Neural cell (in vitro differentiated cells): ENCODE results near the gene STK38L. TPM values are rescaled to one million over a fixed set of nuclear protein-coding genes. Genes with fewer than 3 reads are reported as not detected.

Experiments
- H2AFZ ChIP-seq: fragments of 200-600, 300-800 bp; sonication (generic), shearing (Covaris generic); 2 replicates; pipeline ENCODE4 v1.6.0; 2014; ENCODE audit warnings: low read depth, mild to moderate bottlenecking, antibody characterized with exemption, low read length, moderate library complexity
- H3F3A ChIP-seq: fragments of 200-600 bp; shearing (Covaris generic); 2 replicates; pipeline ENCODE4 v1.6.1; 2016; ENCODE audit warnings: mild to moderate bottlenecking, moderate library complexity, mixed read lengths, antibody characterized with exemption, low read length; ENCODE audit not compliant: insufficient read depth, poor library complexity, severe bottlenecking
- H3K27ac ChIP-seq: fragments of 200-600, 300-800 bp; sonication (generic), shearing (Covaris generic); 2 replicates; pipeline ENCODE4 v1.5.1; 2014; ENCODE audit warnings: mild to moderate bottlenecking, low read length, moderate library complexity
- H3K27me3 ChIP-seq: fragments of 300-800, 200-600 bp; sonication (generic), shearing (Covaris generic); 2 replicates; pipeline ENCODE4 v1.6.0; 2014; ENCODE audit warnings: mild to moderate bottlenecking, low read depth, low read length, moderate library complexity; ENCODE audit not compliant: insufficient read depth
- H3K36me3 ChIP-seq: fragments of 300-800, 200-600 bp; sonication (generic), shearing (Covaris generic); 2 replicates; pipeline ENCODE4 v1.5.1; 2014; ENCODE audit warnings: mild to moderate bottlenecking, antibody characterized with exemption, low read length, moderate library complexity; ENCODE audit not compliant: insufficient read depth
- H3K4me2 ChIP-seq: fragments of 300-800, 200-600 bp; sonication (generic), shearing (Covaris generic); 2 replicates; pipeline ENCODE4 v1.6.0; 2014; ENCODE audit warnings: mild to moderate bottlenecking, low read length
- H3K4me3 ChIP-seq: fragments of 300-800, 200-600 bp; sonication (generic), shearing (Covaris generic); 2 replicates; pipeline ENCODE4 v1.5.1; 2014; ENCODE audit warnings: mild to moderate bottlenecking, low read length, moderate library complexity
- H3K79me2 ChIP-seq: fragments of 200-600 bp; shearing (Covaris generic); replicated peaks from 2 replicates; pipeline ENCODE4 v1.6.0; 2014; ENCODE audit warnings: mild to moderate bottlenecking, low read length, moderate library complexity; ENCODE audit not compliant: insufficient read depth
- H3K9ac ChIP-seq: fragments of 300-800, 200-600 bp; sonication (generic), shearing (Covaris generic); 2 replicates; pipeline ENCODE4 v1.6.1; 2016; ENCODE audit warnings: mild to moderate bottlenecking, low read length, mixed read lengths
- H3K9me2 ChIP-seq: fragments of 200-600 bp; shearing (Covaris generic); 2 replicates; pipeline ENCODE4 v1.6.1; 2016; ENCODE audit warnings: mild to moderate bottlenecking, low read length, mixed read lengths; ENCODE audit not compliant: insufficient read depth
- H3K9me3 ChIP-seq: fragments of 200-600, 300-800 bp; sonication (generic), shearing (Covaris generic); 2 replicates; pipeline ENCODE4 v1.6.1; 2016; ENCODE audit warnings: mild to moderate bottlenecking, mixed run types, low read length, moderate library complexity, mixed read lengths
- H4K20me1 ChIP-seq: fragments of 200-600 bp; shearing (Covaris generic); 2 replicates; pipeline ENCODE4 v1.6.1; 2016; ENCODE audit warnings: mild to moderate bottlenecking, mixed run types; ENCODE audit not compliant: insufficient read depth
- CTCF ChIP-seq: fragments of 450-650 bp; IDR thresholded peaks from 2 replicates; pipeline ENCODE4 v1.5.1; 2014; ENCODE audit warnings: antibody characterized with exemption, mild to moderate bottlenecking, moderate library complexity; ENCODE audit not compliant: poor library complexity, severe bottlenecking
- EP300 ChIP-seq: fragments of 450-650 bp; conservative IDR thresholded peaks from 2 replicates; pipeline ENCODE4 v1.6.1; 2014; ENCODE audit warnings: antibody characterized with exemption, mild to moderate bottlenecking, moderate library complexity; ENCODE audit not compliant: poor library complexity, severe bottlenecking
- EZH2 ChIP-seq: fragments of 200-600, 300-800 bp; shearing (Covaris generic), sonication (generic); IDR thresholded peaks from 2 replicates; pipeline ENCODE4 v1.6.1; 2014; ENCODE audit warnings: antibody characterized with exemption, low read length, borderline replicate concordance, mild to moderate bottlenecking; ENCODE audit not compliant: insufficient read depth, poor library complexity, severe bottlenecking
- MXI1 ChIP-seq: fragments of 450-650 bp; conservative IDR thresholded peaks from 2 replicates; pipeline ENCODE4 v1.6.1; 2014; ENCODE audit warnings: antibody characterized with exemption, mild to moderate bottlenecking; ENCODE audit not compliant: poor library complexity, severe bottlenecking
- POLR2AphosphoS5 ChIP-seq: IDR thresholded peaks from 2 replicates; pipeline ENCODE4 v1.6.1; 2012
- RAD21 ChIP-seq: fragments of 450-650 bp; conservative IDR thresholded peaks from 2 replicates; pipeline ENCODE4 v1.6.1; 2014; ENCODE audit warnings: antibody characterized with exemption, mild to moderate bottlenecking, moderate library complexity
- SMC3 ChIP-seq: fragments of 450-650 bp; conservative IDR thresholded peaks from 2 replicates; pipeline ENCODE4 v1.6.1; 2014; ENCODE audit warnings: antibody characterized with exemption, mild to moderate bottlenecking, moderate library complexity; ENCODE audit not compliant: poor library complexity
- TAF1 ChIP-seq: IDR thresholded peaks from 2 replicates; pipeline ENCODE4 v1.6.1; 2012; ENCODE audit warnings: low read depth
- polyA plus RNA-seq: library from polyadenylated mRNA; depleted of rRNA; stranded (reverse); fragments of >200 nt; gene quantifications from 2 replicates; pipeline ENCODE4 v1.2.3, GENCODE V29; 2014
- TF ChIP-seq, protein P1 (sequence below): IDR thresholded peaks from 2 replicates; pipeline ENCODE4 v1.6.1; 2012; ENCODE audit warnings: borderline replicate concordance

Gene STK38L
- polyA plus RNA-seq, 1 donor from 2014 or later: 31.5 TPM

DNA sequence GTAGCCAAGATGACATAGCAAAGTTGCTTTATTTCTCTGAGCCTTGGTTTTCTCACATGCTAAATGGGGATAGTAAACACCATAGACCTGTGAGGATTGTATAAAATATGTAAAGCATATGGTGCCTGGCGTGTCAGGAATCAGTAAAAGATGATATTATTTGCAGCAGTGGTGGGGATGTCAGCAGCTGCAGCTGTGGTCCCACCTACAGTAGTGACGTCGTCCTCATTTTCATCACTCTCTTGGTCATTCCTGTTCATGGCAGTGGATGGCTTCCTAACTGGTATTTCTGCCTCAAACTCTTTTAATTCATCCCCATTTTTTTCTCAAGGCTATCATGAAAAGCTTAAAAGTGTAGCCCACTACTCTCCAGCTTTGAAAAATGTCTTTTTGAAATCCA, 100.7 kb downstream of the STK38L start:
- no peaks in the 10 kb centered on the region for H3K36me3 ChIP-seq
- H3K27ac ChIP-seq: no peak overlapping the region
- H3K9me2 ChIP-seq: no peaks in the 10 kb centered on the region
- no peaks in the 10 kb centered on the region for H3K79me2 ChIP-seq
- H2AFZ ChIP-seq: no peak overlapping the region
- H3K27me3 ChIP-seq: no peaks in the 10 kb centered on the region
- no peak overlapping the region for H3K4me3 ChIP-seq
- H3F3A ChIP-seq: no peaks in the 10 kb centered on the region
- H4K20me1 ChIP-seq: no peaks in the 10 kb centered on the region
- no peak overlapping the region for H3K9ac ChIP-seq
- no peak overlapping the region for H3K4me2 ChIP-seq
- H3K9me3 ChIP-seq: no peaks in the 10 kb centered on the region
- TF ChIP-seq, protein P1, sequence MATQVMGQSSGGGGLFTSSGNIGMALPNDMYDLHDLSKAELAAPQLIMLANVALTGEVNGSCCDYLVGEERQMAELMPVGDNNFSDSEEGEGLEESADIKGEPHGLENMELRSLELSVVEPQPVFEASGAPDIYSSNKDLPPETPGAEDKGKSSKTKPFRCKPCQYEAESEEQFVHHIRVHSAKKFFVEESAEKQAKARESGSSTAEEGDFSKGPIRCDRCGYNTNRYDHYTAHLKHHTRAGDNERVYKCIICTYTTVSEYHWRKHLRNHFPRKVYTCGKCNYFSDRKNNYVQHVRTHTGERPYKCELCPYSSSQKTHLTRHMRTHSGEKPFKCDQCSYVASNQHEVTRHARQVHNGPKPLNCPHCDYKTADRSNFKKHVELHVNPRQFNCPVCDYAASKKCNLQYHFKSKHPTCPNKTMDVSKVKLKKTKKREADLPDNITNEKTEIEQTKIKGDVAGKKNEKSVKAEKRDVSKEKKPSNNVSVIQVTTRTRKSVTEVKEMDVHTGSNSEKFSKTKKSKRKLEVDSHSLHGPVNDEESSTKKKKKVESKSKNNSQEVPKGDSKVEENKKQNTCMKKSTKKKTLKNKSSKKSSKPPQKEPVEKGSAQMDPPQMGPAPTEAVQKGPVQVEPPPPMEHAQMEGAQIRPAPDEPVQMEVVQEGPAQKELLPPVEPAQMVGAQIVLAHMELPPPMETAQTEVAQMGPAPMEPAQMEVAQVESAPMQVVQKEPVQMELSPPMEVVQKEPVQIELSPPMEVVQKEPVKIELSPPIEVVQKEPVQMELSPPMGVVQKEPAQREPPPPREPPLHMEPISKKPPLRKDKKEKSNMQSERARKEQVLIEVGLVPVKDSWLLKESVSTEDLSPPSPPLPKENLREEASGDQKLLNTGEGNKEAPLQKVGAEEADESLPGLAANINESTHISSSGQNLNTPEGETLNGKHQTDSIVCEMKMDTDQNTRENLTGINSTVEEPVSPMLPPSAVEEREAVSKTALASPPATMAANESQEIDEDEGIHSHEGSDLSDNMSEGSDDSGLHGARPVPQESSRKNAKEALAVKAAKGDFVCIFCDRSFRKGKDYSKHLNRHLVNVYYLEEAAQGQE: no peak
- TF ChIP-seq RAD21 (no peak), EZH2 (no peak), POLR2AphosphoS5 (no peak), MXI1 (no peak), EP300 (no peak), TAF1 (no peak)

DNA sequence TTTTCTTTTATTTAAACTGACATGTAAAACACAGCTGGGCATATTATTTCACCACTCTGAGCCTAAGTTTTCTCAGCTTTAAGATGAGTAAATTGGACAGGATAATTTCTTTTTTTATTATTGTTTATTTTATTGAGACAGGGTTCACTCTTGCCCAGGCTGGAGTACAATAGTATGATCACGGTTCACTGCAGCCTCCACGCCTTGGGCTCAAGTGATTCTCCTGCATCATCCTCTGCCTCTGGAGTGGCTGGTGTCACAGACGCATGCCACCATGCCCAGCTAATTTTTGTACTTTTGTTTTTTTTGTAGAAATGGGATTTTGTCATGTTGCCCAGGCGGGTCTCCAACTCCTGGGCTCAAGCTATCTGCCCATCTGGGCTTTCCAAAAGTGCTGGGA, 101.3 kb downstream of the STK38L start:
- H3K9ac ChIP-seq: no peak overlapping the region
- H3F3A ChIP-seq: no peaks in the 10 kb centered on the region
- H3K27ac ChIP-seq: no peak overlapping the region
- H3K4me3 ChIP-seq: no peak overlapping the region
- no peaks in the 10 kb centered on the region for H3K9me2 ChIP-seq
- H4K20me1 ChIP-seq: no peaks in the 10 kb centered on the region
- TF ChIP-seq EZH2 (no peak), POLR2AphosphoS5 (no peak)
- H3K4me2 ChIP-seq: no peak overlapping the region
- H3K79me2 ChIP-seq: no peaks in the 10 kb centered on the region
- no peaks in the 10 kb centered on the region for H3K27me3 ChIP-seq
- no peaks in the 10 kb centered on the region for H3K36me3 ChIP-seq
- no peaks in the 10 kb centered on the region for H3K9me3 ChIP-seq
- H2AFZ ChIP-seq: no peak overlapping the region

DNA sequence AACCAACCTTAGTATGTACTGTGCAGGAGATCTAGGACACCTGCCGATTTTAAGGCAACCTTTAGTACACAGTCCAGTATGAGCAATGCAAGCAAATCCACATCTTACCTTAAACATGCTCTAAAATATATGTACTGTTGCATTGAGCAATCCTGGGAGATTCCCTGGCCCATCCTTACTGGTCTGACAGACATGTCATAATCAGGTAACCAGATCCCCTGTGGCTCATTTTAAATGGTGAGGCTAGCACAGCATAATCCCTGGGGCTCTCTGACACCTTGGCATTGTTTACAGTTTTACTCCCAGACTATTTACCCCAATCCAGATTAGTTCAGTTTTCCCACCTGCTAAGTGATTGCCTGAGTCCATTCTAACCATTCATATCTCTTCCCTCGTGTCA, 103.7 kb downstream of the STK38L start:
- Histone ChIP-seq H3K9ac (no peak overlapping the region), H3K4me3 (no peak overlapping the region), H3K36me3 (no peaks in the 10 kb centered on the region), H3K9me3 (no peaks in the 10 kb centered on the region), H4K20me1 (no peaks in the 10 kb centered on the region), H3F3A (no peaks in the 10 kb centered on the region), H2AFZ (no peak overlapping the region), H3K27me3 (no peaks in the 10 kb centered on the region), H3K4me2 (no peak overlapping the region), H3K9me2 (no peaks in the 10 kb centered on the region), H3K27ac (no peak overlapping the region), H3K79me2 (no peaks in the 10 kb centered on the region)
- TF ChIP-seq TAF1: no peak
- TF ChIP-seq POLR2AphosphoS5: no peak
- TF ChIP-seq MXI1: no peak
- no peak for TF ChIP-seq EP300
- no peak for TF ChIP-seq RAD21
- no peak for TF ChIP-seq SMC3
- TF ChIP-seq EZH2: no peak
- TF ChIP-seq, protein P1: no peak
- no peak for TF ChIP-seq CTCF
